GM21381 (cell line): Measurements from ENCODE around the gene CCL2.
"Not testable (repeated sequence)": the region's sequence is repeated elsewhere in the genome, so short reads cannot be mapped to it uniquely, and the experiment has no call there.

ENCODE experiments used
- ATAC-seq: cut with Tn5 transposase; IDR thresholded peaks from one replicate; pipeline ENCODE4 v1.9.1; 2021; ENCODE audit warnings: mild to moderate bottlenecking, moderate library complexity; ENCODE audit not compliant: unreplicated experiment

Gene CCL2

DNA sequence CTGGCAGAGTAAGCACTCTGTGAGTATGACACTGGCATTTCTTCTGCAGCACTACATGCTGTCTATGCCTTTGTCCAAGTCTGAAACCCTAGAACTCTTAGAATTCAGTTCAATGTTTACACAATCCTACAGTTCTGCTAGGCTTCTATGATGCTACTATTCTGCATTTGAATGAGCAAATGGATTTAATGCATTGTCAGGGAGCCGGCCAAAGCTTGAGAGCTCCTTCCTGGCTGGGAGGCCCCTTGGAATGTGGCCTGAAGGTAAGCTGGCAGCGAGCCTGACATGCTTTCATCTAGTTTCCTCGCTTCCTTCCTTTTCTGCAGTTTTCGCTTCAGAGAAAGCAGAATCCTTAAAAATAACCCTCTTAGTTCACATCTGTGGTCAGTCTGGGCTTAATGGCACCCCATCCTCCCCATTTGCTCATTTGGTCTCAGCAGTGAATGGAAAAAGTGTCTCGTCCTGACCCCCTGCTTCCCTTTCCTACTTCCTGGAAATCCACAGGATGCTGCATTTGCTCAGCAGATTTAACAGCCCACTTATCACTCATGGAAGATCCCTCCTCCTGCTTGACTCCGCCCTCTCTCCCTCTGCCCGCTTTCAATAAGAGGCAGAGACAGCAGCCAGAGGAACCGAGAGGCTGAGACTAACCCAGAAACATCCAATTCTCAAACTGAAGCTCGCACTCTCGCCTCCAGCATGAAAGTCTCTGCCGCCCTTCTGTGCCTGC, at the start of gene CCL2:
CCL2 (plus strand) TSS at position 635 of the 730 bp plus-strand sequence; CDS start at position 700, 65 bp downstream.
- ATAC-seq = no peak

DNA sequence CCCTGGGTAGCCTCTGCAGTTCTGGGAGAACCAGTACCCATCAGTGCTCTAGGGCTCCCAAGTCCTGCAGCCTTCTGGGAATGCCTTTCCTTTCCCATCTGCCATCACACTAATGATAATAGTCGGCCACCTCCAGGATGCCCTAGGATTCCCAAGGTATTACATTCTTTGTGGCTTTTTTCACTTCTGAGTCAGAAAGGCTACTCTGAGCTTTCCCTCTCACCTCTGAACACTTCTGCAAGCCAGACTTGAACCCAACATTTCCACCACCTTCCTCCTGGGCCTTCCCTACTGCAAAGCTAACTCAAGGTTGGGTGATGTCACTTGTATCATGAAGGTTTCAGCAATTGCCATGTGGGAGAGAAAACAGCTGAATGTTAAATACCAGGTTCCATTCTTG, 49.7 kb upstream of the CCL2 start:
- no peak for ATAC-seq

DNA sequence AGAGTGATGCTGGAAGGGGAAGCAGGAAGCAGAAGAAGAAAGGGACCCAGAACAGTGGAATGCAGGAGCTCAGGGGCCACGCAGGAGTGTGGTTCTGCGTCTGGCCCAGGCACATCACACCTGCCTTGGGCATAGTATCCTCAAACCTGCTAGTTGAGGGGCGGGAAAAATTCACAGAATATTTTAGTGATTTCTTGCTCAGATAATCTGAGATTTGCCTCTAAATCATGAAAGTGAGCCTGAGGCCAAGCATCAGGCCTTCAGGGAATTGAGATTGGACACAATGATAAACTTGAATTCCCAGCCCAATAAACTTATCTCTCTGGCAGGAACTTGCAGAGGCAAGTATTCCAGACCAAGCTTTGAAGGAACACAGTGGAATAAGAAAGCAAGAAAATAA, 48.5 kb upstream of the CCL2 start:
- ATAC-seq = no peak

DNA sequence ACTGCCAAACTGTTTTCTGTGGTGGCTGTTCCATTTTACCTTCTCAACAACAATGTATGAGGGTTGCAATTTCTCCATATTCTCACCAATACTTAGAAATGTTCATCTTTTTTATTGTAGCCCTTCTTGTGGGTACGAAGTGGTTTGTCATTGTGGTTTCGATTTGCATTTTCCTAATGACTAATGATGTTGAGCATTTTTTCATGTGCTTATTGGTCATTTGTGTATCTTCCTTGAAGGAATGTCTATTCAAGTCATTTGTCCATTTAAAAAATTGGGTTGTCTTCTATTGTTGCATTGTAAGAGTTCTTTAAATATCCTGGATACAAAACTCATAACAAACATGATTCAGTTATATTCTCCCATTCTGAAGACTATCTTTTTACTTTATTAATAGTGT, 47.5 kb upstream of the CCL2 start:
- no peak for ATAC-seq

DNA sequence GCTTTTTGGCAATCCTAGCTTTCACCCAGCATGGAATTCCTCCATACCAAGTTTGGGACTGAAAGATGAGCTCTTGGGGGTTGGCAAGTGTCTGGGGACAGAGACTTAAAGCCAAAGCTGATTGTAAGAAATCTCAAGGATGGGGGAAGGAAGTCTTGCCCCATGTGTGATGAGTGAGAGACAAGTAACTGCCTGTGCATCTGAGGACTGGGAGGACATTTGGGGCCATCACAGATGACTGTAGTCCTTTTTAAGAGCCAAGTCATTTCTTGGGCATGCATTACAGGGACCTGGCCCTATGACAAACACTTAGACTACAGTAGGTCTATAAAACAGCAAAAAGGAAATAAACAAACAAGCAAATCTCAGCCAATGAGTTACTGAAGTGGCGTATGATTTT, 36.3 kb upstream of the CCL2 start:
- ATAC-seq = no peak

DNA sequence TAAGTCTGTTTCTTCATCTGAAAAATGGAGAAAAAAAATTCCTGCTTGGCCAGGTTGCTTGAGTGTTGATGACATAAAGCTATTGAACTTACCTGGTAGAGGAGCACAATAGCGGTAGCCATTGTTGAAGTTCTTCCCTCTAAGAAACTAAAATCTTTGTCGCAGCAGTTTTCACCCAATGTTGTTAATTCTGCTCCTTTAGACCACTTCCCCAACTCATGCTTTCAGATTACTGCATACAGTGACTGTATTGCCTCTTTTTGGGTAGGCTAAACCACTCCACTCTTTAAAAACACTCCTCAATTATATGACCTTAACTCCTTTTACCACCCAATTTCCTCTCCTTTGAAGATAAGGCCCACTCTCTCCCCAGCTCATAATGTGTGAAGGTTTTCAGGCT, 35.7 kb upstream of the CCL2 start:
- ATAC-seq = no peak

DNA sequence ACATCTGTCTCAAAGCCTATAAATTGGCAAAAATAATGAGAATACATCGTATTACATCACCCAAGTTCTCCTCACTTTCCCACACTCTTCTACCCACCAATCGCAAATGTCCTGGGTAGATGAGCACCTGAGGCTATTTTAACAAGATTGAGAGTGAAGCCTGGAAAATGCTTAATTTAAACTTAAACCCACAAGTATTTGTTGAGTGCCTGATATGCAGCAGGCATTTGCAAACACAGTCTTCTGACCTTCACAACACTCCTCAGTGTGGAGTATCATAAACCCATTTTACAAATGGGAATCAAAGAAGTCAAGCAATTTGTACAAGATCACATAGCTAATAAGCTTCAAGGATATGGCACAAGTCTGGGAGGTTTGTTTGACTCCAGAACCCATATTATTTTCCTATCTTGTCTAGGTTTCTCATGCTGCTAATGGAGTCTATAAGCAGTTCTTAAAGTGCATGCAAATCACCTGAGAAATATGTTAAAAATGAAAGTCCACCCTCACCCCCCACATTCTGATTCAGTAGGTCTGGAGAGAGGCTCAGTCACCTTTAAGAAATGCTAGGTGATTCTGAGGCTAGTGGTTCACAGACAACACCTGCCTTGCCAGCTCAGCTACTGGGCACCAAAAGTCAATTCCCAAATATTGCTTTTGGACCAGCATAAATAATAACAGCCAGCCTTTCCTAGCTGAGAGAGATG, 34.9 kb upstream of the CCL2 start:
- ATAC-seq = no peak

DNA sequence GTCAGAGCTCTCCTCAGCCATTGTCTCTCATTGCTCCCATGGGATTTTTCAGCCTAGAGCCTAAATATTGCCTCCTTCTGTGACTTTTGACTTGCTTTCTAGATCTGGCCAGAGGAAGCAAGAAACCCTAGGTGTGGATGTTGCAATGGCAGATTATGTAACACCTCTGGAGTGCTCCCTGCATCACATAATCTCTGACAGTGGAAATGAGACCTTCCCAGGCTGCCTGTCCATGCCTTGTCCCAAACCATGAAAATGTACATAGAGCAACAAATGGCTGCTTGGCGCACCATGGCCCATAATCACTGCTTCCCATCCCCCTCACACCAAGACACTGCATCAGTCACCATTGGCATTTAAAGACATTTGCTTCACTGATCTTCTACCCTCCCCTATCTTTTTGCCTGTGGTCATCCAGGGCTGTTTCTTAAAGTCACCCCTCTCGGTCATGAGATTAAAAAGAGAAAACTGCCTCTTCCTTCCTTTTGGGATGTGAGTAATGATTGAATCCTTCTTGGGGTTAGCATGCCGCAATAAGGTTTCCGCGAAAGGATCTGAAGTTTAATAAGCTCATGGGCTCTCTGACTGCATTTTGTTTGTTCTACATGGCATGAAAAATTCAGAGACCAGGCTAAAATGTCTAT, 34.2 kb upstream of the CCL2 start:
- ATAC-seq = no peak

DNA sequence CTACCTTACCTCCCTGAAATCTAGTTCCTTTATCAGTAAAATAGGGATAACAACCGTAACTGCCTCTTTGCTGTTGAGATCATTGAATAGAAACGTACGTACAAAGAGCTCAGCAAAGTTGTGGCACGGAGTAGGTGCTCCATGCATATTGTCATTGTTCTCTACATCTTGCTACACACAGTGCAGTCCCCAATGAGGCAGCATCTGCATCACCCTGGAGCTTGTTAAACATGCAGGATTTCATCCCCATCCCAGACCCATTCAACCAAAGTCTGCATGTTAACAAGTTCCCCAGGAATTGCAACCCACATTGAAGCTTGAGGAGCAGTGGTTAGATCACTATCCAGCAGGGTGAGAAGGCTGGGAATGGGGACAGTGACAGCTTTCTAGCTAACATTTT, 33.7 kb upstream of the CCL2 start:
- ATAC-seq = no peak

DNA sequence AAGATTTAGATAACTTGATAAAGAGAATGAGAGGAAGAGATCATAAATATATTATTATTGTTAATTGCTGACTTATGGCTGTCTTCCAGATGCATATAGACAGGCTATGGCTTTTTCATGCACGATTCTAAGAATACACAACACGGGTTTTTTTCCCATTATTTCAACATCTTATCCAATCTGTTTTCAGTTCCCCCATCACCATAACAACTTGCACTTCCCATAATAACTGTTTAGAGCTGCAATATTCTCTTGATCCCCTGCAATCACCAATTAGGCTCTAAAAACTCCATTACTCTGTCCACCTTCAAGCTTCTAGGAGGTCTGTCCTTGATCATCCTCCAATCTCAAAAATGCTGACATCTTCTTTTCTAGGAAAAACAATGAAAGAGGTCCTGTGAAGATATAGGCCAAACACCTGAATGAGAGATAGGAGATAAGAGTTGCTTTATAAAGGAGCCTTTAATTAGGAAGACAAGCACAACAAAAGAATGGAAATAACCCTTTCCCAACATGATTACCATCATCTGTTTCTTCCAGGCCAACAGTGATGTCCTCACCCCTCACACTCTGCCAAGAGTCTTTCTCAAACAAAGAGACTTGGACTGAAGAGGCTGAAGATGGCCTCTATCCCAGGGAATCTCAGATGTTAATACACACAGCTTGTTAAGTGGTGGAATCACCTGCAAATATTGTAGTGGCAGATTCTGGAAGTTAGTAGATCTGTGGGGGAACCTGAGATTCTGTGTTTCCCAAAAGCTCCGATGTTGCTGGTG, 32.2 kb upstream of the CCL2 start:
- ATAC-seq = no peak

DNA sequence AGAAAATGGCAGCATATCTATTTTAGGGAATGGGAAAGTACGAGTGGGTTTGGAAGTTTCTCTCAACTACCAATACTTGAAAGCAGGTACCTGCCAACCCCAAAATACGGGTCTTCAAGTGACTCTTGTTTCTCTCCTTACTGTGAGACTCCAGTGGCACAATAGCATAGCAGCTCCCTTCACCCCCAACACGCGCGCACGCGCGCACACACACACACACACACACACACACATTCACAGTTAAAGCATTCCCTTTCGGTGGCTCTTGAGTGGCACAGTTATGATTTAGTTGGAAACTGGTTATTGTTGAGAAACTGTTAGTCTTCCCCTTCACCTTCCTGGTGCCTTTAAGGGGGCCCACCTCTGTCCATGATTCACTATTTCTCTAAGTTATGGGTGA, 30.0 kb upstream of the CCL2 start:
- ATAC-seq = no peak

DNA sequence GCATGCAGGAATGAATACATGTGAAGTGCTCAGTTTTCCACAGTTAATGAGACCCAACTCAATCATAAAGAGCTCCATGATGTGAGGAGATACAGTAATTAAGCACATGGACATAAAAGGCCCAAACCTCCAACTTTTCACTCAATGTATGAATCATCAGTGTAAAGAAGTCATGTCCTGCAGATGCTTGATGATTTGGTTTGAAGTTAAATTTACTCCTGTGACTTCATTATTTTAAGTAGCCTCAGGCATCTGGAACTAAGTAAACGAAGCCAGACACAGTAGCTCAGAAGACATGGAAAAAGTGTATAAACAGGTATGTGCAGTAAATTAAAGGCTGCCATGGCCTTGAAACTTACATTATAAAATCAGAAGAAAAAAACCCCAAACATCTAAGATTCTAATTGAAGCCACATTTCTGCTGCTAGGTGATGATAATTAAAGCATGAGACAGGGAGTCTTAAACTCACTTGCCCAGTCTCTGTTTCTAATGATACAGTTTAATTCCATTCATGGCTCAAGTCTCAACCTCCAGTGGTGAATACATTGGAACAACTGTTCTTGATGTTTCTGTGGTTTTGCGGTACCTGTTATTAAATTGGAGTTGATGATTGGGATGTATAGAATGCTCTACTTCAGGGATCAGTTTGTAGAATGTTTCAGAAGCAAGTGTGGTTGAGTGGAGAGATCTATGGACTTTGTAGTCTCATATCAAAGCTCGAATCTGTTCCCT, 28.9 kb upstream of the CCL2 start:
- no peak for ATAC-seq

DNA sequence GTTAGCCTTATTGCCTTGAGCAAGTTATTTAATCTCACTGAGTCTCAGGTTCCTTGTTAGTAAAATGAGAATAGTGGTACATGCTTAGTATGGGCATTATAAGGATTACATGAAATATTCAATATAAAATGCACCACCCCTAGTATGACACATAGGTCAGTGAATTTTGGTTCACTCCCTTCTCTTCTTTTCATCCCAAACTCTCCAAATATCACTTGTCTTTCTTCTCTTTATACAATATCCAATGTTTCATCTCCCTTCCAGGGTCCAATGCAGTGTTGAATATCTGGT, 28.4 kb upstream of the CCL2 start:
- ATAC-seq = no peak

DNA sequence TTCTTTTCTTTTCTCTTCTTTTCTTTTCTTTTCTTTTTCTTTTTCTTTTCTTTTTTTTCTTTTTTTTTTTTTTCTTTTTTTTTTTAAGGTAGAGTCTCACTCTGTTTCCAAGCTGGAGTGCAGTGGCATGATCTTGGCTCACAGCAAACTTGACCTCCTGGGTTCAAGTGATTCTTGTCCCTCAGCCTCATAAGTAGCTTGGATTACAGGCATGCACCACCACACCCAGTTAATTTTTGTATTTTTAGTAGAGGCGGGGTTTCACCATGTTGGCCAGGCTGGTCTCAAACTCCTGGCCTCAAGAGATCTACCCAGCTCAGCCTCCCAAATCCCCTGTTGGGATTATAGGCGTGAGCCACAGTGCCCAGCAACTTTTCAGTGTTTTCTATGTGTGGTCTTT, 27.8 kb upstream of the CCL2 start:
- ATAC-seq = not testable (repeated sequence)

DNA sequence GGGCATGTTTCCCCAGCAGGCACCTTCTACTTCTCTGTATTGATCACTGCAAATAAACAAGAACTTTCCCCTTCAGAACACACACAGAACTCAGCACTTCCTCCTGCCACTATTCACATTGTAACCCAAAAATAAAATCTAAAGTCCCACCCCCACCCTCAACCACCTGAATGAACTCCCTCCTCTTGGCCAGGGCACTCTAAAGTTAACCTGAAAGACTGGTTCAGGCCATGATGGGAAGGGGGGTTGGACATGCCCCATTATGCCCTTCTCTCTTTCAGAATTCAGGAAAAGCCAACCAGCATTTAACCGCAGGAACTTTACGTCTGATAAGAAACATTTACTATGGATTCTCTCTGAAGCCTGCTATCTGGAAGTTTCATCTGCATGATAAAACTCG, 27.4 kb upstream of the CCL2 start:
- no peak for ATAC-seq

DNA sequence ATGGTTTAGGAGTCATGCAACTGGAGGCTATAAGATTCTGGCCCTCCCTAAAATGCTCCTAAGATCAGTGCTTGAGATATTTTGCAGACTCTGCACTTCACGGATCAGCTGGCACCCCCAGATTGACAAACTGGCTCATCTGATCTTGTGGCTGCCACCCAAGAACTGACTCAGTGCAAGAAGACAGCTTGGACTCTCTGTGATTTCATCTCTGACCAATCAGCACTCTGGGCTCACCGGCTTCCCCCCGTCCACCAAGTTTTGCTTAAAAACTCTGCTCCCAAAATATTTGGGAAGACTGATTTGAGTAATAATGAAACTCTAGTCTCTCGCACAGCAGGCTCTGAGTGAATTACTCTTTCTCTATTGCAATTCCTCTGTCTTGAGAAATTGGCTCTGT, 26.3 kb upstream of the CCL2 start:
- no peak for ATAC-seq

DNA sequence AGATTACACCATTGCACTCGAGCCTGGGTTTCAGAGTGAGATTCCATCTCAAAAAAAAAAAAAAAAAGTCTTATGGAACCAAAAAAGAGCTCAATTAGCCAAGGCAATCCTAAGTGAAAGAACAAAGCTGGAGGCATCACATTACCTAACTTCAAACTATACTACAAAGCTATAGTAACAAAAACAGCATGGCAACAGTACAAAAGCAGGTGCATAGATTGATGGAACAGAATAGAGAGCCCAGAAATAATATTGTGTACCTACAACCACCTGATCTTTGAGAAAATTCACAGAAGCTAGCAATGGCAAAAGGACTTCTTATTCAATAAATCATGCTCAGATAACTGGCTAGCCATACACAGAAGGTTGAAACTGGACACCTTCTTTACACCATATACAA, 24.7 kb upstream of the CCL2 start:
- ATAC-seq = no peak

DNA sequence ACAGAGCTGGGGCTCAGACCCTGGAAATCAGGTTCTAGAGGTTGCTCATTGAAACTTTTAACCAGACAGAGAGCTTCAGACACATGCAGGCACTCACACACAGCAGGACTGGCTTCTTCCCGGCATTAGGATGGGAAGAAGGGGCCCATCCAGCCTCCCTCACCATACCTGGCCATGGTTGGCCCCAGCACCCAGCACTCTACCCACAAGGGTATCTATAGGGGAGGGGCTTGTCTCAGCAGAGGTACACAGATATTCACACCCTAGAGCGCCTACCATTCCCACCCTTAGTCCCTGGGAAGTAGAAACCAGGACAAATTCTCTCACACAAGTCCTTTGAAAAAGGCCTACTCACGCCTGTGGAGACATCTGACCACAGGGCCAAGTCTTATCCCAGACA, 20.5 kb upstream of the CCL2 start:
- no peak for ATAC-seq

DNA sequence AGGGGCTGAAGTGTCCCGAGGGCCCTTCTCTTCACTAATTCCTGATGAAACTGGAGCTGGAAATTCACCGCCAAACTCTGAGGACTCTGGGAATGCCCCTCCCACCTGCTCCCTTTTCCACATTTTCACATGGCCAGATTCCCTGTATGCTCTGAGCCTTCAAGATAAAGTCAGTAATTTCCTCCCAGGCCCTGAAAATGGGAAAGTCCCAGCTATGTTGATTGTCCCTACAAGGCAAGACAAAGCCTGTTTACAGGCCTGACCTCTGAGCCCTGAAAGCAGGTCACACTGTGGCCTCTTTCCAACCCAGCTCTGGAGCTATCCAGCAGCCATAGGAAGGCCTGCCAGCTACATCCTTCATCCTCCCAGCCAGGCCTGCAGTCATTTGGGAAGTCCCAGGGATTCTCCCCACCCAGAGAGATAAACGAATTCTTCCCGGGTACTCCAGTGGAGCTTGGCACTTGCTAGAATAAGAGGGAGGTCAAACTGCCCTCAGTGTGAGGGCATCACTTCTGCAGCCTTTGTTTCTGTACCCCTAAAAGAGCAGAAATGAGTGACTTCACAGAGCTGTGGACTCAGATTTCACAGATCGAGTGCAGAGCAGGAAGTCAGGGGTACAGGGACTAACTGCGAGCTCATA, 19.6 kb upstream of the CCL2 start:
- ATAC-seq = no peak

DNA sequence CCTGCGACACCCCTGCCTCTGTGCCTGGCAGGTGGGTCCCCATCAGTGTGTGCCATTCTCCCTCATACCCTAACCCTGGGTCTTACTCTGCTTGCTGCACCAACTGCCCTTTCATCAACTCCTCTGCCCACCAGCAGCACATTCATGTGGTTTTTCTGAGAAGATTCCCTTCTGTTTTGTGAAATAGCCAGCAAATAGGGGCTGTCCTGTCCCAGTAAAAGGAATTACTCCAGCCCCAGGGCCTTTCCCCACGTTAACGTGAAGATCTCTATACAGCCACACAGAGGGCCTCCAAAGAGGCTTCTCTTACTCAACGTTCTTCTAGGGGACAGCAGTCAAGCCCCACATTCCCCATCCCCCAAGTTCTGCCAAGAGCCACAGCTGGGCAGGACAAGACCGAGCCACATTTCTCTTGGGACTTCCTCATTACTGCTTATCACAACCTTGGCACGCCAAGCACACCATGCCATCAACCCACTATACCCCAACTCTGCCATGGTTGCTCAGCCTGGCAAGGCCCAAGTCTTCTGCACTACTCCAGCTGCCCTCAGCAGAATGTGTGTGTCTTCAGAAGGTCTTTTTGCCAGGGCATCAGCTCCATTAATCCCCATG, 18.7 kb upstream of the CCL2 start:
- no peak for ATAC-seq
